Activated CD8-positive, alpha-beta T cell treated with anti-CD3 and anti-CD28 coated beads for 36 hours (primary cell): ENCODE measurements around the gene COL18A1. TPM values are rescaled to one million over a fixed set of nuclear protein-coding genes. Genes with fewer than 3 reads are reported as not detected.
"Not testable (repeated sequence)": the region's sequence is repeated elsewhere in the genome, so short reads cannot be mapped to it uniquely, and the experiment has no call there.

ENCODE experiments used
- ATAC-seq: fragments of 200-7000 bp; cut with Tn5 transposase; one replicate; pipeline ENCODE4 v1.10.0; 2021; ENCODE audit warnings: mild to moderate bottlenecking, moderate library complexity
- CTCF ChIA-PET: fragments of 350-600 bp; sonication (Branson Sonifier 250); formaldehyde crosslinking; loops from one replicate; lab custom pipeline; 2021; ENCODE audit warnings: antibody characterized with exemption; lab: Charles Lee
- POLR2A ChIA-PET: fragments of 350-600 bp; sonication (Branson Sonifier 250); formaldehyde crosslinking; loops from one replicate; lab custom pipeline; 2021; ENCODE audit warnings: antibody characterized with exemption; lab: Charles Lee
- DNase-seq: peaks from one replicate; pipeline ENCODE4 v3.0.0-alpha.2; 2020
- H3K27ac Mint-ChIP-seq: one replicate; pipeline ENCODE4 v1.8.0; 2021; ENCODE audit warnings: mild to moderate bottlenecking, mixed read lengths
- H3K27me3 Mint-ChIP-seq: one replicate; pipeline ENCODE4 v1.8.0; 2021; ENCODE audit warnings: mixed read lengths
- H3K36me3 Mint-ChIP-seq: one replicate; pipeline ENCODE4 v1.8.0; 2021; ENCODE audit warnings: low read depth, mixed read lengths
- H3K4me1 Mint-ChIP-seq: one replicate; pipeline ENCODE4 v1.8.0; 2021; ENCODE audit warnings: low read depth, mixed read lengths
- H3K4me3 Mint-ChIP-seq: one replicate; pipeline ENCODE4 v1.8.0; 2021; ENCODE audit warnings: mild to moderate bottlenecking, moderate library complexity, mixed read lengths
- H3K9me3 Mint-ChIP-seq: one replicate; pipeline ENCODE4 v1.8.0; 2021; ENCODE audit warnings: mixed read lengths
- CTCF ChIP-seq: fragments of 200-600 bp; IDR thresholded peaks from one replicate; pipeline ENCODE4 v1.8.0; 2022; ENCODE audit warnings: antibody characterized with exemption, mild to moderate bottlenecking
- intact Hi-C: fragments of 100-400 bp; cut with micrococcal nuclease; formaldehyde crosslinking; loops from one replicate; pipeline ENCODE4 v1.10.0; 2022
- total RNA-seq, 2 experiments: library from RNA; stranded (reverse); gene quantifications; one replicate each; pipeline ENCODE4 v1.2.3, GENCODE V29; 2021

Gene COL18A1
- total RNA-seq, 2 experiments from 2014 or later, result 9.4 to 9.7 TPM

- CTCF ChIA-PET, result no interaction called here
- no peak overlapping the region for H3K27ac Mint-ChIP-seq
Observed at GRCh38 chr21:45524756-45525152, 119.8 kb downstream of the COL18A1 start.

DNA sequence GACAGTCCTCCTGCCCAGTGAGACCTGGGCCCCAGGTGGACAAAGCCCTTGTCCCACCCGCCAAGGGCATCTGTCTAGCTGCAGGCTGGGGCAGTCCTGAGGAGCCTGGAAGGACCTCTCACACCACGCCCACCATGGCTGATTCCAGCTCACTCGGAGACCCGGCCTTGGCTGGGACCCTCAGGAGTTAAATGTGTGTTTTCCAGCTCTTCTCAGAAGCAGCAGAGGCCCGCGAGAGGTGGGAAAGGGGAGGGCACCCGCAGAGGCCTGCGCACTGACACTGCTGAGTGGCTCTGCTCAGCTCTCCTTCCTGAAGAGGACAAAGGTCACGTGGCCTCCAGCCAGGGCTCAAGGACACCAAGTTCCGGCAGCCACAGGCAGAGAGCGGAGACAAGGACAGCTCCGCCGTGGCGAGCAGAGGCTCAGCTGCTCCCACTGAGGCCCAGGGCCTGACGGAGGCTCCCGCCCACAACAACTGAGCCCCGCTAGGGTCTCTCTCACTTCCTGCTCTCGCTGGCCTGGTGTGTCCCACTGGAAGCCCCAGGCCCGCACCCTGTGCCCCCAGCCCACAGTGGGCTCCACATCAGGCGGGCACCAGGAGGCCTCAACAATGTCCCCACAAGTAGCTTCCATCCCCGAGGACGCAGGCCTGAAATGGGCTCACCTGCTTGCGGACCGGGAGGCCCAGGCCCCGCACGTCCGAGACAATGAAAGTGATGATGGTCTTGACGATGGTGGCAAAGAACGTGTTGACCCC is 120.4 kb downstream of the COL18A1 start:
- peaks cover 47% of the 10 kb centered on the region for H3K36me3 Mint-ChIP-seq

More at GRCh38 chr21:45524756-45525152, 119.8 kb downstream of the COL18A1 start:
- intact Hi-C loops, result no loop called here
- ATAC-seq (no peak), DNase-seq (no peak)
- POLR2A ChIA-PET, result interaction anchor here (1.4 kb wide), 1 partner anchor 15 kb away, joined by 4 read pairs; no protein-coding TSS in a partner anchor
- Mint-ChIP-seq H3K9me3 (peaks cover 18% of the 10 kb centered on the region), H3K4me3 (no peak overlapping the region), H3K36me3 (peaks cover 53% of the 10 kb centered on the region), H3K4me1 (no peaks in the 10 kb centered on the region), H3K27me3 (no peaks in the 10 kb centered on the region)
- no peak for TF ChIP-seq CTCF

DNA sequence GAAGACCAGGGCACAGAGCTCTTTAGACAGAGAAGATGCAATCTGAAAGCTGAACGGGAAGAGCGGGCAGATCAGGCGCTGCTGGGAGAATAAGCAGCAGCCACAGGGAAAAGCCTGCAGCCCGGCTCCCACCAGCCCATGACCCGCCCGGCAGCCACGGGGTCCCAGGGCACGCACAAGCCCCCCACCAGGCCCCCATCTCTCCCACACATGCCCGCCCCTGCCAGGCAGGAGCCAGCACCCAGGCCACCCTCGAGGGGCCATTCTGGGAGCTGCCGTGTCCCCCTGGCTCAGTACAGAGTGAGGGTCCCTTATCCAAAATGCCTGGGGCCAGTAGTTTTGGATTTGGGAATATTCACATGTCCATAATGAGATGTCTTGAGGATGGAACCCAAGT is 120.9 kb downstream of the COL18A1 start:
- POLR2A ChIA-PET, result interaction anchor here (0.6 to 1.4 kb wide), 3 partner anchors 13 to 34 kb away, joined by 3 to 4 read pairs (median 3); no protein-coding TSS in a partner anchor
- Mint-ChIP-seq H3K4me3 (no peak overlapping the region), H3K27me3 (no peaks in the 10 kb centered on the region), H3K4me1 (no peaks in the 10 kb centered on the region), H3K36me3 (peaks cover 43% of the 10 kb centered on the region), H3K27ac (no peak overlapping the region), H3K9me3 (peaks cover 11% of the 10 kb centered on the region)
- no peak for DNase-seq
- intact Hi-C loops, result no loop called here
- TF ChIP-seq CTCF, result no peak
- CTCF ChIA-PET, result no interaction called here
- ATAC-seq, result no peak

More for the DNA sequence above, 120.4 kb downstream of the COL18A1 start:
- Mint-ChIP-seq H3K27ac (no peak overlapping the region), H3K4me3 (no peak overlapping the region), H3K4me1 (no peaks in the 10 kb centered on the region), H3K27me3 (no peaks in the 10 kb centered on the region), H3K9me3 (peaks cover 12% of the 10 kb centered on the region)
- CTCF ChIA-PET, result no interaction called here
- ATAC-seq, result no peak
- POLR2A ChIA-PET, result interaction anchor here (0.6 to 1.4 kb wide), 2 partner anchors 15 to 33 kb away, joined by 3 to 4 read pairs; no protein-coding TSS in a partner anchor
- TF ChIP-seq CTCF, result no peak
- no peak for DNase-seq
- intact Hi-C loops, result no loop called here

GRCh38 chr21:45527151-45527999 is 122.4 kb downstream of the COL18A1 start:
- peaks cover 34% of the 10 kb centered on the region for H3K36me3 Mint-ChIP-seq
- POLR2A ChIA-PET, result interaction anchor here (0.6 to 1.0 kb wide), 2 partner anchors 12 to 293 kb away, joined by 3 read pairs; no protein-coding TSS in a partner anchor
- DNase-seq, ATAC-seq, H3K27ac Mint-ChIP-seq, CTCF ChIA-PET, H3K4me1 Mint-ChIP-seq, H3K27me3 Mint-ChIP-seq, H3K9me3 Mint-ChIP-seq, intact Hi-C loops, H3K4me3 Mint-ChIP-seq: not testable (repeated sequence)

- Mint-ChIP-seq H3K27ac (no peak overlapping the region), H3K4me1 (peaks cover 6% of the 10 kb centered on the region), H3K9me3 (no peaks in the 10 kb centered on the region), H3K4me3 (no peak overlapping the region), H3K36me3 (peaks cover 29% of the 10 kb centered on the region), H3K27me3 (no peaks in the 10 kb centered on the region)
- ChIA-PET CTCF (no interaction called here), POLR2A (no interaction called here)
- intact Hi-C loops, result no loop called here
- no peak for TF ChIP-seq CTCF
- DNase-seq (no peak), ATAC-seq (no peak)
Observed at GRCh38 chr21:45528028-45528705, 123.2 kb downstream of the COL18A1 start.
